Right lung (tissue), 5 donors: ENCODE results near the gene PNLDC1. TPM values are rescaled to one million over a fixed set of nuclear protein-coding genes. Genes with fewer than 3 reads are reported as not detected.
"Not testable (repeated sequence)": the region's sequence is repeated elsewhere in the genome, so short reads cannot be mapped to it uniquely, and the experiment has no call there.

ENCODE experiments used
- DNase-seq, 2 donors: peaks; one replicate each; pipeline ENCODE4 v3.0.0-alpha.2; 2013
- polyA plus RNA-seq, 5 donors: library from polyadenylated mRNA; unstranded; fragments of 120-200 nt; gene quantifications; one replicate each; pipeline versions ENCODE4 v1.2.1 to v1.2.3, GENCODE V29; 2013; ENCODE audit warnings: inconsistent platforms in 1 of 5, low replicate concordance in 1 of 5; ENCODE audit not compliant: insufficient read length in 5 of 5, insufficient read depth in 1 of 5

The PNLDC1 gene
- polyA plus RNA-seq, 5 donors: 0.12 to 0.34 (median 0.26) TPM

- DNase-seq: no peak
These were observed 21.9 kb upstream of the PNLDC1 start for GRCh38 chr6:159778131-159778530.

DNA sequence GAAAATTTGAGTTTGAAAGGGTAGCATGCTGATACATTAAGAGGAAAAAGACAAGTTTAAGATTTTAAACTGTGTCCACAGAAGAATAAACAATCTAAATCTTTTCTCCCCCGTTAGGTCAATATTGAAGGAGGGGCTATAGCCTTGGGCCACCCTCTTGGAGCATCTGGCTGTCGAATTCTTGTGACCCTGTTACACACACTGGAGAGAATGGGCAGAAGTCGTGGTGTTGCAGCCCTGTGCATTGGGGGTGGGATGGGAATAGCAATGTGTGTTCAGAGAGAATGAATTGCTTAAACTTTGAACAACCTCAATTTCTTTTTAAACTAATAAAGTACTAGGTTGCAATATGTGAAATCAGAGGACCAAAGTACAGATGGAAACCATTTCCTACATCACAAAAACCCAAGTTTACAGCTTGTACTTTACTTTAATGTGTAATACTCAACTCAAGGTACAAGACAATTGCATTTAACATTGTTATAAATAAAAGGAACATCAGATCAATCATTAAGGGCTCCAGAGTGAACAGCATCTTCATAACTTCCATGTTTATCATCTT, 21.5 kb upstream of the PNLDC1 start:
- no peak for DNase-seq

- no peak for DNase-seq
These were observed 11.8 kb upstream of the PNLDC1 start for GRCh38 chr6:159788276-159788675.

DNA sequence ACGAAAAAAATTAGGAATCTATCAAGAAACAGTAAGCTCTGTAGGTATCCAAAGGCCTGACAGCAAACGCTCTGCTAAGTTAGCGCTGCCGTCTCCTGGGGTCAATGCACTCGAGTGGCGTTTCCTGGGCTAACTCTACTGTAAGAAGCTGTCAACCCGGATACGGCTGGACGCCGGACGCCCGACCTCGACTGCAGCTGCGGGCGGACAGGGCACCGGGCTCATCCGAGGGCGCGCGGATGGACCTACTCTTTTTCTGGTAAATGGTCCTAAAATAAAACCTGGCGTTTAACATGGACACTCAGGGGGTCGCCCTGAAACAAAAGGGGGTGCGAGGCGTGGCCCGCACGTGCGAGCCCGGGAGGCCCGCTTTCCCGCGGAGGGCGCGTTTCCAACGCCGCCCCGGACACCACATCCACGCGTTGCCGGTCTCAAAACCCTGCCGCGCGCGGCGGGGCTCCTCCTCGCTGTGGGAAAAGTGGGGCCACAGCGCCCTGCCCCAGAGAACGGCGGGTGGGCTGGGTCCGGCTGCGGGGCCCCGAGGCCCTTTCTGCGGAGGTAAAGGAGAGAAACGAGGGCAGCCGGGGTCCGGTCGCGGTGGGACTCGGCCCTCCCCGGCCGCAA, 11.2 kb upstream of the PNLDC1 start:
- DNase-seq: peak; percentile 16 to 18

DNA sequence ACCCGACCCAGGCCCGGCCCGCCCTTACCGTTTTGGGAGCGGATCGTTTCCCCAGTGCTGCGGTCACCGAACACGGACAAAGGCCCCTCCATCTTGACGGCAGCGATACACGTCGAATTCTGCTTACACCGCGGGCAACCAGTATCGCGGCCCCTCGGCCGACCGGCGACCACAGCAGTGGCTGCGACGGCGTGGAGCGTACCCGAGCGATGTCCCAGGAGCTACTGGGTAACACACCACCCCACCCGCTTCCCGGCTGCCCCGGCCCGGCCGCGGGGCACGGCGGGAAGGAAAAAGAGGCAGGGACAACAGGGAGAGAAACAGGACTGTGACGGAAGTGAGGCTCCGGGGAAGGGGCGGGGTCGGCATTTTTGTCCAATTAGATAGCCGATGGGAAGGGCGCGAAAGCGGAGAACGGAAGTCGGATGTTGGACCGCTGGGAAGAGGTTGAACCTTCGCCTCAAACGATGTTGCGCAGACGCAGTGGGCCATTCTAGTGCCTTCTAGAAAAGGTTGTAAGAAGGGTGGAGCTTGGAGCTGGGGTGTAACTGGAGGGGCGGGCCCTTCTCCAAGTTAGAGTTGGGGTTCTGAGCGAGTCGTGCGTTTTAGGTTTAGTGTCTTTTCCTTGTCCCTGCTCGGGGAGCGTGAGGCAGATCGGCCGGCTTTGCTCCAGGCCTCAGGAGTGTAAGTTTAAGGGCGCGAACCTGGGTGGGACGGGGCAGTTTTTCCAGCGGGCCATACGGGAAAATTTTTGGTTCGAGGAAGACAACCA, 10.5 kb upstream of the PNLDC1 start, which contains the start of gene TCP1:
TCP1 (minus strand) TSS at position 226 of the 772 bp plus-strand sequence; CDS start at position 92, 134 bp downstream.
- DNase-seq: peak; percentile 99 to 100

DNA sequence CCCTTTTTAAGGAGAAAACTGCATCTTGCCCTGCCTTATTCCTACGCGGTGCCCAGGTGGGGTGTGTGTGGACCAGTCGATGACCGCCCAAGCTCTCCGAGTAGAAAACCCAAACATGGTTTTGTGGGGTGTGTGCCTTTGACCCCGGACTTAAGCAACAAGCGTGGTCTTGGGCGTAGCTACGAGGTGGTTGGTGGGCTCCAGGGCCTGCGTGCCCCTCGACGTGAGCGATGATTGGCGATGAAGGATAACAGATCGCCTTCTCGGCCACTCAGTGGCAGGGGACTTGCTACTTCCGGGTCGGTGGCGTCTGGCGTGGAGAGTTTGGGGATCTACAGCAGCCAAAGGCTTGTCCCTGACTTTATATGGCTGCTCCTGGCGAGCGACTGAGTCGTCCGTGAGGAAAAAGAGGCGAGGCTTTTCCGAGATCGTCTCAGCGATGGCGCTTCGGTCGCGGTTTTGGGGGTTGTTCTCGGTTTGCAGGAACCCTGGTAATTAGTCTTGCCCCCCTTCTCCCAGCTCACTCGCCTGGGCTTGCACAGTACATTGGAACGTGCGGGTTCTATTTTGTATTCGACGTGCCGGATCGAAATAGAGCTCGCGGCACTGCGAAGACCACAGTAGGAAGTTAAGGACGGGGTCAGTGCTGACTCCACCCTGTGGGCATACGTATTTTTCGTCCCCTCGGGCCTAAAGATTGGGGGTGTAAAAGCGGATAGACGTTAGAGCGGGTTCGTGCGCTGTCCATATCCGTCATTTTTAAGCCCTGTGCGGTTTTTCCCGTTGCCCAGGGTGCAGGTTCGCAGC, 9.7 kb upstream of the PNLDC1 start, which contains the start of gene MRPL18:
MRPL18 (plus strand) TSS at position 319 of the 807 bp plus-strand sequence; CDS start at position 440, 121 bp downstream.
- peak; percentile 94 to 95 for DNase-seq

DNA sequence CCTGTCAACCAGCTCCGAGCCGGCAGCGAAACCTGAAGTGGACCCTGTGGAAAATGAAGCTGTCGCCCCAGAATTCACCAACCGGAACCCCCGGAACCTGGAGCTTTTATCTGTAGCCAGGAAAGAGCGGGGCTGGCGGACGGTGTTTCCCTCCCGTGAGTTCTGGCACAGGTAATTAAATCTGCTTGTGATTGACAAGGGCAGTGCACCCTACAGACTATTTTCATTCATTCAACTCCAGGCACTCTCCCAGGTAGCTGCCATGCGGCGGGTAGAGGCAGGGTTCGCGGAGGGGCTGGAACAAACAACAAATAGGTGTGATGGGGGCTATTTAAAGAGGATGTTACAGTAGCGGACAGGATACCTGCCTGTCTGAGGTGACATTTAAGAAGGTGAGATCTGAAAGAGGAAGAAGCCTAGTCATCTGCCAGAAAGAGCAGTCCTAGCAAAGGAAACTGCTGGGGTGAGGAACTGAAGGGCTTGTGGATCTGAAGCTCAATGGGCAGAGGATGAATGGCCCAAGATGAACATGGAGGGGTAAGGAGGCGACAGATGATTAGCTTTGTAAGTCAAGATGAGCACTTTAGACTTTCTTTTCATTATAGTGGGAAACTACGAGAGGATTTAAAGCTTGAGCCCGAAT, 9.0 kb upstream of the PNLDC1 start:
- no peak for DNase-seq

GRCh38 chr6:159794976-159795375, 5.1 kb upstream of the PNLDC1 start:
- not testable (repeated sequence) for DNase-seq

GRCh38 chr6:159797554-159797953, 2.5 kb upstream of the PNLDC1 start:
- no peak for DNase-seq

DNA sequence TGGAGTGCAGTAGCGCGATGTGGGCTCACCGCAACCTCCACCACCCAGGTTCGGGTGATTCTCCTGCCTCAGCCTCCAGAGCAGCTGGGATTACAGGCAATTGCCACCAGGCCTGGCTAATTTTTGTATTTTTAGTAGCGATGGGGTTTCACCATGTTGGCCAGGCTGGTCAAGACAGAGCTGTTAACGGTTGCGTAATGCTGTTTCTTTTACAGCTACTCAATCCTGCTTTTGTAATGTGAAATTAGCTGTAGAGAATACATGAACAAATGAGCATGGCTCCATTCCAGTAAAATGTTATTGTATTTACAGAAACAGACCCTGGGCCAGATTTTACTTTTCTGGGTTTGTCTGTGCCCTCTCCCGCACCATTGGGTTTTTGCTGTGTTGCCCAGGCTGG, 1.9 kb downstream of the PNLDC1 start:
- DNase-seq: peak; percentile 17 to 33

GRCh38 chr6:159804504-159804903, 4.4 kb downstream of the PNLDC1 start:
- no peak for DNase-seq

GRCh38 chr6:159805440-159806020, 5.5 kb downstream of the PNLDC1 start:
- DNase-seq: no peak

DNA sequence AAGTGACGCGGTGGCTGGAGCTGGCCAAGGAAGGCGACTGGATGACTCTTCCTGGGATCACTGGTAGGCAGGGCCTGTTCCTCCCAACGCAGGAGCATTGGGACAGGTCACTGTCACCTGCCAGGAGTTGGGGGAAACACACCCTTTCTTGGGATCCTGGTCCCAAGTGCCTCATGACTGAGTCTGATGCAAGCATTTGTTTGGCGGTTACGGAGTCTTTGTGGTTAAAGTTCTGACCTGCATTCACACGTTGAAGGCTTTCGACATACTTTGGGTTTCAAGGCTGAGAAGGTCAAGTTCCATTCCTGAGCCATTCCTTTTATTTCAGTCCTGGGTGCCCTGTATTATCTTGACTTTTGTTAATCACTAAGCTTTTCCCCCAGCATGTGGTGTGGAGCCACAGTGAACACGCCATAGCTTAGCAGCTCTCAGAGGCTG, 6.0 kb downstream of the PNLDC1 start:
- DNase-seq: no peak

- no peak for DNase-seq
These were observed 7.2 kb downstream of the PNLDC1 start for GRCh38 chr6:159807150-159807858.

DNA sequence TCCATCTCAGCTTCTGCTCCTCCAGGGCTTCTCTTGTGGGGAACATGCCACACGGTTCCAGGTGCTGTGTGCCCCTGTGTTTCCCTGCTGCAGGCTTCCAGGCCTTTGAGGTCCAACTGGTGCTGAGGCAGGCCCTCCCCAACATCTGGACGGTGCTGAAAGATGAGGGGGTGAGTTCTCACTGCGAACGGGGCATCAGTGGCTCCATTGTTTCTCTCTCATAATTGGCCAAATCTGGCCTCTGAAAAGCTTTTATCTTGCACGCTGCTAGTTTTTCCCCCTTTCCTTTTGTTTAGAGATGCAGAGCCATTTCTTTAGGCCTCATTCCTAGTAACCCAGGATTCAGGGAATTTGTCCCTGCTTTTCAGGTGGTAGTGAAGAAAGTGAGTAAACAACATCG, 8.6 kb downstream of the PNLDC1 start:
- DNase-seq: no peak

DNA sequence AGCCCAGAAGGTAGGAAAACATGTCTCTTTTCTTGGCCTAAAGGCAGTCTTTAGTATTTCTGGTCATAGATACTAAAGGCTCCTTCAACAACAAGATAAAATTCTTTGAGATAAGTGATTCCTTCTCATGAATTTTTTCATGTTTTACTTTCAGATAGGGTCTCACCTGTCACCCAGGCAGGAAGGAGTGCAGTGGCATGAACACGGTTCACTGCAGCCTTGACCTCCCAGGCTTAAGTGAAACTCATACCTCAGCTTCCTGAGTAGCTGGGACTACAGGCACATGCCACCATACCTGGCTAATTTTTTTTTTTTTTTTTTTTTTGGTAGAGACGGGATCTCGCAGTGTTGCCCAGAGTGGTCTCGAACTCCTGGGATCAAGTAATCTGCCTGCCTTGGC, 9.1 kb downstream of the PNLDC1 start:
- no peak for DNase-seq

GRCh38 chr6:159813781-159814180, 13.7 kb downstream of the PNLDC1 start:
- DNase-seq: no peak

- no peak for DNase-seq
These were observed 15.3 kb downstream of the PNLDC1 start for GRCh38 chr6:159815410-159815809.

- not testable (repeated sequence) for DNase-seq
These were observed 16.7 kb downstream of the PNLDC1 start for GRCh38 chr6:159816775-159817174.
